HG03095 (cell line): Measurements from ENCODE around the gene DGKH.
"Not testable (repeated sequence)": the region's sequence is repeated elsewhere in the genome, so short reads cannot be mapped to it uniquely, and the experiment has no call there.

Source experiments
- ATAC-seq: cut with Tn5 transposase; IDR thresholded peaks from one replicate; pipeline ENCODE4 v1.9.1; 2021; ENCODE audit warnings: moderate library complexity; ENCODE audit not compliant: unreplicated experiment

Gene DGKH

GRCh38 chr13:42163338-42163737, 114.9 kb downstream of the DGKH start:
- ATAC-seq, result not testable (repeated sequence)

- ATAC-seq, result not testable (repeated sequence)
Observed at GRCh38 chr13:42163910-42164309, 115.5 kb downstream of the DGKH start.

GRCh38 chr13:42164557-42165125, 116.2 kb downstream of the DGKH start:
- ATAC-seq, result no peak

- no peak for ATAC-seq
Observed at GRCh38 chr13:42168496-42168895, 120.0 kb downstream of the DGKH start.

- ATAC-seq, result no peak
Observed at GRCh38 chr13:42170029-42170428, 121.6 kb downstream of the DGKH start.

- no peak for ATAC-seq
Observed at GRCh38 chr13:42173789-42174343, 125.4 kb downstream of the DGKH start.

GRCh38 chr13:42174344-42175162, 126.1 kb downstream of the DGKH start:
- no peak for ATAC-seq

- ATAC-seq, result no peak
Observed at GRCh38 chr13:42176294-42176693, 127.8 kb downstream of the DGKH start.

- no peak for ATAC-seq
Observed at GRCh38 chr13:42177189-42177588, 128.7 kb downstream of the DGKH start.

- ATAC-seq, result no peak
Observed at GRCh38 chr13:42181381-42181953, 133.0 kb downstream of the DGKH start.

- no peak for ATAC-seq
Observed at GRCh38 chr13:42189061-42189460, 140.6 kb downstream of the DGKH start.

GRCh38 chr13:42190529-42190928, 142.1 kb downstream of the DGKH start:
- no peak for ATAC-seq

- ATAC-seq, result no peak
Observed at GRCh38 chr13:42211704-42212464, 163.4 kb downstream of the DGKH start.

GRCh38 chr13:42214446-42214845, 166.0 kb downstream of the DGKH start:
- no peak for ATAC-seq

- no peak for ATAC-seq
Observed at GRCh38 chr13:42215578-42216421, 167.4 kb downstream of the DGKH start.

GRCh38 chr13:42216422-42216735, 167.9 kb downstream of the DGKH start:
- ATAC-seq, result no peak

GRCh38 chr13:42218576-42218975, 170.1 kb downstream of the DGKH start:
- ATAC-seq, result no peak

- ATAC-seq, result no peak
Observed at GRCh38 chr13:42219051-42219450, 170.6 kb downstream of the DGKH start.

GRCh38 chr13:42219876-42220275, 171.4 kb downstream of the DGKH start:
- no peak for ATAC-seq

- no peak for ATAC-seq
Observed at GRCh38 chr13:42221121-42221765, 172.8 kb downstream of the DGKH start.
